Stimulated activated CD8-positive, alpha-beta memory T cell treated with anti-CD3 and anti-CD28 coated beads, Interleukin-7, amount 100 ng/mL, for 1 hour (primary cell): Measurements from ENCODE around the gene SMIM28.

ENCODE experiments used
- DNase-seq, 2 donors: peaks; one replicate each; pipeline ENCODE4 v3.0.0-alpha.2; 2020; ENCODE audit warnings: low read depth in 2 of 2

The SMIM28 gene

DNA sequence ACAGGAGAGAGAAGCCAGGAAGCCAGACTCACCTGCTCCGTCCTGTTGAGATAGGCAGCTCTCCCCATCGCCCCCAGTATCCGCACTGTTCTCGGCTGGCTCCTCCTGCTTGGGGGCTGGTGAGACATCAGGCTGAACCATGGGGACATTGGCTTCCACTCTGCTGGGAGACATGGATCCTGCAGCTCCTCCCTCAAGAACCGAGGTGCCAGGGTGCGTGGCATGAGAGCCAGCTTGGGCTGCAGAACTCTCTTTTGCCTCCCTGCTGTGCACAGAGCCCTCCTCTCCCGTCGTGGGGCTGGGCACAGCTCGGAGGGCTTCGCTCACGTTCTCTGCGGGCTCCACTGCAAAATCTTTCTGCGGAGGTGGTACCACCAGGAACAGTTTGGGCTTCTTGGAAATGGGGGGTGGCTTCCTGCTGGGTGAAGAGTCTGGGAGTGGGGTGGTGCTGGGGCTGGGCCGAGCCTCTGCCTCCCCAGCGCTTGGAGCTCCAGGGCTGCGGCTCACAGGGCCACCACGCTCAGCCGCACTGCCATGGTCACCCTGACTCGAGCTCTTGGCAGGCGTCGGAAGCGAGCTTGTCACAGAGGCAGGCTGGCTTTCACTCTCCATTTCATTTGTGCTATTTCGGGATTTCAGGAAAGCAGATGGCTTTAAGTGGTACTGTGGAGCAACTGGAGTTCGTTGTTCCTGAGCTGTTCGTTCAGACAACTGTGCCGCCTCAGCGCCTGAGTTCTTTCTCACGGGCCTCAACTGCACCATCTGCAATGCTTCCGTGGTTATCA is 52.8 kb downstream of the SMIM28 start:
- DNase-seq, result no peak

DNA sequence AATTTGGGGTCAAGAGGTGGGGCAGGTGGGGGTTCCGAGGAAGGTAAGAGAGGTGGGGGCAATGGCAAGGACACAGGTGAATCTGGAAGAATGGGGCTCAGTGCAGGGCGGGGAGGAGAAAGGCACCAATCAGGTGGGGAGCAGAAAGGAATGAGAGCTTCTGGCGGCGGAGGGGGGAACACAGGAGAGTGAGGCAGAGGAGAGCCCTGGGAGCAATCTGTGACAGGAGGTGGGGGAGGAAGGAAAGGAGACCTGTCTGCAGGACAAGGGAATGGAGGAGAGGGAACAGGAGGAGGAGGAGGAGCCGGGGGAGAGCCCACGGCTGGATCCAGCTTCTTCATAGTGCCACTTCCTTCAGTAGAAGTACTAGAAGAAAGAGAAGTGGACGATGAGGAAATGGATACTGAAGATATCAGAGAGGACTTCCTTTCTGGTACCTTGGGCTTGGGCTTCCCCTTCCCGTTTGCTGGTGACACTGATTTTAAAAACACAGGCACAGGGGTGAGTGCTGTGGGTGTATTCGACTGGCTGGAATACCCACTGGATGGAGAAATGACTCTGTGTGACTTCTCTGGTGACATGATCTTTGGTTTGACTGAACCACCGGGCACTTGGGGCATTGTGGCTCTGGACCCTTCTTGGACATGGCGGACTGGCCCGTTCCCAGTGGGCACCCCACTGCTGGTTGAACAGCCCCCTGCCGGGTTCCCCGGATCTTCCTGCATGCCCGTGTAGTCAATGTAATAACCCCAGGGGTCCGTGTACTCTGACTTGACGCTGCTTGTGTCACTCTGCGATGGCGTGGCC is 53.8 kb downstream of the SMIM28 start:
- no peak for DNase-seq

DNA sequence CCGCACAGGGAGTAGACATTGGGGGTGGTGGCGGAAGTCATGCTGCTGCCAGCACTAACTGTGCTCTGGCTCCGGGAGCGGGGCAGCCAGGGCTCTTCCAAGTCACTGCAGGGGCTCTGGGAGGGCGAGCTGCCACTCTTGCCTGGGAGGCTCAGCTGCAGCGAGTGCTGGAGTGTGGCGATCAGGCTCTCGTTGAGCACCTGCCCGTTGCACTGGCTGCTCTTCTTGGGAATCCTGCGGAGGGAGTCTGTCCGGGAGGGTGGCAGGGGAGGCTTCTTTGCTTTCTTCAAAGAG is 54.3 kb downstream of the SMIM28 start:
- DNase-seq, result no peak
